K562 (cell line): ENCODE measurements around the gene BRAF. TPM values are rescaled to one million over a fixed set of nuclear protein-coding genes. Genes with fewer than 3 reads are reported as not detected.

ENCODE experiments used
- ARID2 ChIP-seq: fragments of 450-650 bp; IDR thresholded peaks from 2 replicates; pipeline ENCODE4 v1.6.1; 2017; ENCODE audit warnings: antibody characterized with exemption, mild to moderate bottlenecking
- ETS1 ChIP-seq: conservative IDR thresholded peaks from 2 replicates; pipeline ENCODE4 v1.6.1; 2011; ENCODE audit warnings: low read depth, mild to moderate bottlenecking, low read length; ENCODE audit not compliant: control insufficient read depth
- IRF9 ChIP-seq: fragments of 450-650 bp; IDR thresholded peaks from 2 replicates; pipeline ENCODE4 v1.6.1; 2016; ENCODE audit warnings: missing biosample characterization, missing genetic modification characterization
- JUN ChIP-seq, 2 experiments: sonication (generic) in 1 of 2; formaldehyde crosslinking in 1 of 2; IDR thresholded peaks; 2 replicates each; pipeline versions ENCODE4 v1.6.1 to v1.8.0; 2012 to 2022; ENCODE audit warnings: borderline replicate concordance in 2 of 2, mild to moderate bottlenecking in 2 of 2, improper control_type of control experiment in 1 of 2, low read depth in 1 of 2, low read length in 1 of 2, missing genetic modification reagents in 1 of 2
- KAT8 ChIP-seq: fragments of 450-650 bp; IDR thresholded peaks from 2 replicates; pipeline ENCODE4 v1.6.1; 2016; ENCODE audit warnings: low read depth, mild to moderate bottlenecking
- MECOM ChIP-seq: fragments of 250-450 bp; sonication (Bioruptor Pico); IDR thresholded peaks from 2 replicates; pipeline ENCODE4 v1.8.0; 2022; ENCODE audit warnings: inconsistent platforms
- RAD21 ChIP-seq, 2 experiments: fragments of 250-450 bp in 1 of 2; fragments of 450-650 bp in 1 of 2; sonication (Bioruptor Pico) in 1 of 2; formaldehyde crosslinking in 1 of 2; IDR thresholded peaks in 1 of 2; conservative IDR thresholded peaks in 1 of 2; 2 replicates each; pipeline versions ENCODE4 v1.4.0 to v1.8.0; 2020 to 2022; ENCODE audit warnings: mild to moderate bottlenecking in 2 of 2, moderate library complexity in 1 of 2
- REST ChIP-seq, 2 experiments: fragments of 450-650 bp; formaldehyde crosslinking in 1 of 2; IDR thresholded peaks; 2 replicates each; pipeline versions ENCODE4 v1.4.0 to v1.6.1; 2014 to 2020; ENCODE audit warnings: mild to moderate bottlenecking in 2 of 2, borderline replicate concordance in 1 of 2, low read depth in 1 of 2
- RFX1 ChIP-seq: fragments of 450-650 bp; IDR thresholded peaks from 2 replicates; pipeline ENCODE4 v1.6.1; 2016; ENCODE audit warnings: mild to moderate bottlenecking, moderate library complexity
- ZNF311 ChIP-seq: fragments of 250-450 bp; sonication (Bioruptor Pico); IDR thresholded peaks from 2 replicates; pipeline ENCODE4 v1.4.0; 2020; ENCODE audit warnings: mild to moderate bottlenecking, moderate library complexity
- ZNF518B ChIP-seq: fragments of 250-450 bp; sonication (Bioruptor Pico); IDR thresholded peaks from 2 replicates; pipeline ENCODE4 v1.5.0; 2021; ENCODE audit warnings: mild to moderate bottlenecking, moderate library complexity
- polyA plus RNA-seq, 8 experiments: library from polyadenylated mRNA; depleted of rRNA in 4 of 8; stranded (reverse) in 5 of 8; unstranded in 3 of 8; fragments of >200 nt; fragmentation: Nextera tagmentation in 2 of 8; fragmentation: Illumina TruSeq in 1 of 8; extraction: Ambion mirVana in 2 of 8; extraction: Trizol in 1 of 8; gene quantifications; 2 replicates each; pipeline versions ENCODE4 v1.2.1 to v1.2.3, GENCODE V29; 2011 to 2014; ENCODE audit warnings: inconsistent platforms in 1 of 8, missing spikeins in 1 of 8
- total RNA-seq, 7 experiments: library from RNA; depleted of rRNA in 6 of 7; stranded (reverse); fragments of >200 nt in 6 of 7; fragmentation: Illumina TruSeq in 2 of 7; extraction: Trizol in 2 of 7; gene quantifications; 2 replicates each; pipeline versions ENCODE4 v1.2.1 to v1.2.3, GENCODE V29; 2011 to 2021; ENCODE audit warnings: low replicate concordance in 1 of 7

Gene BRAF
- total and polyA plus RNA-seq, 9 of the 15 experiments (the other 6 are each of a cell fraction or from before 2014, with no cell fraction given), result 3.6 to 38.3 (median 21.9) TPM

GRCh38 chr7:140924019-140924820, 509 bp downstream of the BRAF start (continued):
- TF ChIP-seq REST (IDR thresholded peaks at IDR 0.05; ENCODE audit: borderline replicate concordance), result no peak
- TF ChIP-seq REST (CRISPR knock-in tag; IDR thresholded peaks at IDR 0.05; ENCODE audit: low read depth), result peak; percentile 78; the same call in 1 of the 2 replicates
- no peak for TF ChIP-seq ARID2
- TF ChIP-seq RFX1, result no peak
- TF ChIP-seq RAD21 (CRISPR knock-in tag; conservative IDR thresholded peaks at IDR 0.05 in 1 of 2, IDR thresholded peaks at IDR 0.05 in 1 of 2), result peak in 1 of 2 experiments; percentile 7; a peak in 2 of 4 replicates
- no peak for TF ChIP-seq IRF9 (tag)
- TF ChIP-seq ZNF311 (CRISPR knock-in tag), result no peak
- no peak for TF ChIP-seq ZNF518B
- no peak for TF ChIP-seq JUN (IDR thresholded peaks at IDR 0.05; ENCODE audit: borderline replicate concordance, low read depth, low read length)
- TF ChIP-seq JUN (CRISPR knock-in tag; IDR thresholded peaks at IDR 0.05; ENCODE audit: borderline replicate concordance), result no peak; the same call in 1 of the 2 replicates
- TF ChIP-seq MECOM, result no peak; the same call in 1 of the 2 replicates
- TF ChIP-seq KAT8, result 0 out of 2 replicates have a peak, but pooled peaks have one; percentile 41
- peak; percentile 13; the same call in 1 of the 2 replicates for TF ChIP-seq ETS1
